BLaER1 treated with 17β-estradiol and CSF1 and Interleukin-3, amounts not matched to agents 10 nM and 100 nM (cell line): ENCODE results near the gene ATP2A3.
"Not testable (repeated sequence)": the region's sequence is repeated elsewhere in the genome, so short reads cannot be mapped to it uniquely, and the experiment has no call there.

ENCODE experiments used
- H3K27ac ChIP-seq, 11 experiments: shearing (Covaris generic); formaldehyde crosslinking; 2 replicates each; pipeline ENCODE4 v1.8.1; 2022
- H3K27me3 ChIP-seq, 11 experiments: shearing (Covaris generic); formaldehyde crosslinking; 2 replicates each; pipeline ENCODE4 v1.8.1; 2022
- H3K36me3 ChIP-seq, 11 experiments: shearing (Covaris generic); formaldehyde crosslinking; 2 replicates each; pipeline ENCODE4 v1.8.1; 2022
- H3K4me1 ChIP-seq, 10 experiments: shearing (Covaris generic); formaldehyde crosslinking; 2 replicates each; pipeline ENCODE4 v1.8.1; 2022
- H3K4me2 ChIP-seq, 11 experiments: shearing (Covaris generic); formaldehyde crosslinking; 2 replicates each; pipeline ENCODE4 v1.8.1; 2022
- H3K4me3 ChIP-seq, 10 experiments: shearing (Covaris generic); formaldehyde crosslinking; 2 replicates each; pipeline ENCODE4 v1.8.1; 2022
- H3K9ac ChIP-seq, 11 experiments: shearing (Covaris generic); formaldehyde crosslinking; 2 replicates each; pipeline ENCODE4 v1.8.1; 2022
- H3K9me3 ChIP-seq, 11 experiments: shearing (Covaris generic); formaldehyde crosslinking; replicated peaks in 1 of 11; 2 replicates each; pipeline ENCODE4 v1.8.1; 2022
- H4K20me1 ChIP-seq, 11 experiments: shearing (Covaris generic); formaldehyde crosslinking; 2 replicates each; pipeline ENCODE4 v1.8.1; 2022
- Cebpa-rat ChIP-seq, 11 experiments: shearing (Covaris generic); IDR thresholded peaks; 2 replicates each; pipeline ENCODE4 v1.8.1; 2022

Gene ATP2A3

DNA sequence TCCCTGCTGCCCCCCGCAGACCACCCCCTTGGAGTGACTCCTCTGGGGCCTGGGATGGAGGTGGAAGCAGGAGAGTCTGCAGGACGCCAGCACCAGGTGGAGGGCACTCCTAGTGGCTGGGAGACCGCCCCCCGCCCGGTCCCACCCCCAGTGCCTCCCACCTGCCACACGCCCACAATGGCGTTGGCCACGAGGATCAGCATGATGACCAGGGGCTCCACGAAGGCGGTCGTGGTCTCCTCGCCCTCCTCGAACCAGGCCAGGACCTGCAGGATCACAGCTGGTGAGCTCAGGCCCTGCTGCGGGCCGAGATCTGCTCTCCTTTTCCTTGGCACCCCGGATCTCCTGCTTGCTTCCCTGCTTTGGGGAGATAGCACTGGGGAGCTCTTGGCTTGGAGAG is 12.8 kb downstream of the ATP2A3 start:
- H3K36me3 ChIP-seq, result peaks cover 36 to 70% (median 52%) of the 10 kb centered on the region in 11 experiments
- no peak overlapping the region for H3K27ac ChIP-seq
- H3K9ac ChIP-seq, result no peak overlapping the region
- no peak overlapping the region for H3K4me3 ChIP-seq
- H3K4me1 ChIP-seq, result peaks cover 19 to 33% (median 29%) of the 10 kb centered on the region in 10 experiments
- peaks cover 5 to 70% (median 25%) of the 10 kb centered on the region in 11 experiments; a peak in 14 of 22 replicates for H4K20me1 ChIP-seq
- no peaks in the 10 kb centered on the region for H3K27me3 ChIP-seq
- no peak overlapping the region for H3K4me2 ChIP-seq
- H3K9me3 ChIP-seq, result no peaks in the 10 kb centered on the region
- TF ChIP-seq Cebpa-rat (IDR thresholded peaks at IDR 0.05), result no peak

DNA sequence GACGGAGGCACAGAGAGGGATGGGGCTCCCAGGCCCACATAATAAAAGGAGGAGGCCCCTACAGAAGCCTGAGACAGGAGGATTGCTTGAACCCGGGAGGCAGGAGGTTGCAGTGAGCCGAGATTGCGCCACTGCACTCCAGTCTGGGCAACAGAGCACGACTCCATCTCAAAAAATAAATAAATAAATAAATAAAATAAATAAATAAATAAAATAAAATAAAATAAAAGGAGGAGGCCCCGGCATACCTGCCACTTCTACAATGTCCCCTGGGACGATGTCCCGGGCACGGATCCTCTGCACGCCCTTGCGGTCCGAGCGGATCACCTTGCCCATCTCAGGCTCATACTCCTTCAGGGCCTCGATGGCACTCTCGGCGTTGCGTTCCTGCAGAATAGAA is 13.2 kb downstream of the ATP2A3 start:
- Histone ChIP-seq H3K36me3 (peaks cover 36 to 74% (median 53%) of the 10 kb centered on the region in 11 experiments), H3K27ac (no peak overlapping the region), H3K4me3 (no peak overlapping the region), H3K9me3 (no peaks in the 10 kb centered on the region), H3K4me2 (no peak overlapping the region), H3K9ac (no peak overlapping the region), H3K27me3 (no peaks in the 10 kb centered on the region), H4K20me1 (peaks cover under 1 to 70% (median 24%) of the 10 kb centered on the region in 11 experiments; a peak in 14 of 22 replicates), H3K4me1 (peaks cover 15 to 29% (median 25%) of the 10 kb centered on the region in 10 experiments)
- TF ChIP-seq Cebpa-rat (IDR thresholded peaks at IDR 0.05), result no peak

DNA sequence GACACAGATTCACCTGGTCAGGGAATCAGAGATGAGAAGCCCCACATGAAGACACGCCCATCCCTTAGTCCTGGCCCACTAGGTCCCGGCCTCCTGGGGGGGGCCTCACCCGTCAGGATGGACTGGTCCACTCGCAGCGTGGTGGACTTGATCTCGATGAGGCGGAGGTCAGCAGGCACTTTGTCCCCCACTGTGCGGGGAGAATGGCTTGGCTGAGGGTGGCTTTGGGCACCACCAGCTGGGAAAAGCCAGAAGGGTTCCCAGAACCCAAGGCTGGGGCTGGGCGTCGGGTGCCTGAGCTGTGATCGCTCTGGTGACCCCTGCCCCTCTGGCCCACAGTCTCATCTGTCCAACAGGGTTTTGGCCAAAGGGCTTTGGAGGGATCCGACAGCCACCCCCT is 13.7 kb downstream of the ATP2A3 start:
- H3K4me3 ChIP-seq, result no peak overlapping the region
- no peaks in the 10 kb centered on the region for H3K27me3 ChIP-seq
- H4K20me1 ChIP-seq, result peaks cover 0 to 70% (median 20%) of the 10 kb centered on the region in 11 experiments; a peak in 13 of 22 replicates
- no peaks in the 10 kb centered on the region for H3K9me3 ChIP-seq
- no peak overlapping the region for H3K9ac ChIP-seq
- H3K27ac ChIP-seq, result no peak overlapping the region
- peaks cover 11 to 24% (median 21%) of the 10 kb centered on the region in 10 experiments for H3K4me1 ChIP-seq
- H3K36me3 ChIP-seq, result peaks cover 39 to 79% (median 58%) of the 10 kb centered on the region in 11 experiments
- no peak overlapping the region for H3K4me2 ChIP-seq
- no peak for TF ChIP-seq Cebpa-rat (IDR thresholded peaks at IDR 0.05)

DNA sequence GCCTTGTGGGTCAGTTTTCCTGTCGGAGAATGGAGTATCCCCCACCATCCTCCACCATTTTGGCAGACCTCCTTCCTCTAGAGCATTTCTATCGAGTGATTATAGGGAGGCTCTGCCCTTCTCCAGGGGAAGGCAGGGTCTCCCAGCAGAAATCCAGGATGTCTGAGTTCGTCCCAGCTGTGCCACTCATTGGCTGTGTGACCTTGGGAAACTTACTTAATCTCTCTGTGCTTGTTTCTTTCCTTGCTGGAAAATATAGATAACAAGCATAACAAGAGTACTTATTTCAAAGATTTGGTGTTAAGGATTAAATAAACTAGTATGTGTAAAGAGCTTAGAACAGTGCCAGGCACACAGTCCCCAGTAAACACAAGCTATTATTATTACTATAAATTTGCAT is 14.8 kb downstream of the ATP2A3 start:
- Histone ChIP-seq H3K9me3 (peaks cover 0 to 7% (median 0%) of the 10 kb centered on the region in 11 experiments; a peak in 4 of 22 replicates), H3K4me3 (no peak overlapping the region), H3K9ac (no peak overlapping the region), H3K27ac (no peak overlapping the region), H3K4me2 (no peak overlapping the region), H3K4me1 (peaks cover 0 to 13% (median 10%) of the 10 kb centered on the region in 10 experiments; a peak in 15 of 20 replicates), H3K27me3 (no peaks in the 10 kb centered on the region), H3K36me3 (peaks cover 50 to 90% (median 68%) of the 10 kb centered on the region in 11 experiments), H4K20me1 (peaks cover 0 to 68% (median 13%) of the 10 kb centered on the region in 11 experiments; a peak in 12 of 22 replicates)
- no peak for TF ChIP-seq Cebpa-rat (IDR thresholded peaks at IDR 0.05)

DNA sequence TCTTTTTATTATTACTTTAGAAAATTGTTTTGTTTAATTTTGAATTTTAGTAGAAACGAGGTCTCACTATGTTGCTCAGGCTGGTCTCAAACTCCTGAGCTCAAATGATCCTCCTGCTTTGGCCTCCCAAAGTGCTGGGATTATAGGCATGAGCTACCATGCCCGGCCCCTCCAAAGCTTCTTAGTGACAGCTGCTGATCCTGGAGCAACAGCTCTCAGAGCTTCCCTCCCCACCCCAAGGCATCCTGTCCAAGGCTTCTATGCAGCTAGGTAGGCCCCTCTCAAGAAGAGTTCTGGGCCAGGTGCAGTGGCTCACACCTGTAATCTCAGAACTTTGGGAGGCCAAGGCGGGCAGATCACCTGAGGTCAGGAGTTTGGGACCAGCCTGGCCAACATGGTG is 15.7 kb downstream of the ATP2A3 start:
- Histone ChIP-seq H4K20me1 (peaks cover 0 to 70% (median 14%) of the 10 kb centered on the region in 11 experiments; a peak in 12 of 22 replicates), H3K36me3 (peaks cover 59 to 98% (median 75%) of the 10 kb centered on the region in 11 experiments), H3K4me1 (peaks cover 0 to 15% (median 9%) of the 10 kb centered on the region in 10 experiments; a peak in 13 of 20 replicates)
- not testable (repeated sequence) for H3K9me3 ChIP-seq, H3K27me3 ChIP-seq, H3K4me3 ChIP-seq, H3K27ac ChIP-seq, H3K9ac ChIP-seq, H3K4me2 ChIP-seq

DNA sequence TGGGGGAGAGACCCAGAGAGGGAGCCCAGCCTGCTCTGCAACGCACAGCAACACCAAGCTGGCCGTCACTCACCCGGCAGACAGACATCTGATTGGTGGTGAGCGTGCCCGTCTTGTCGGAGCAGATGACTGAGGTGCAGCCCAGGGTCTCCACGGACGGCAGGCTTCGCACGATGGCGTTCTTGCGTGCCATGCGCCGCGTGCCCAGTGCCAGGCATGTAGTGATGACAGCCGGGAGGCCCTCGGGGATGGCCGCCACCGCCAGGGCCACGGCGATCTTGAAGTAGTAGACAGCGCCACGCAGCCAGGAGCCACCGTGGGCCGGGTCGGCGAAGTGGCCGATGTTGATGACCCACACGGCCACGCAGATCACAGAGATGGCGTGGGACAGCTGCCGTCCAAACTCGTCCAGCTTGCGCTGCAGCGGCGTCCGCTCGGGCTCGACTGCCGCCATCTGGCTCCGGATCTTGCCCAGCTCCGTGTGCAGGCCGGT is 16.9 kb downstream of the ATP2A3 start:
- Histone ChIP-seq H3K4me1 (peaks cover 0 to 14% (median 10%) of the 10 kb centered on the region in 10 experiments; a peak in 12 of 20 replicates), H3K9ac (no peak overlapping the region), H3K27me3 (no peaks in the 10 kb centered on the region), H3K27ac (no peak overlapping the region), H3K4me2 (no peak overlapping the region), H3K9me3 (peaks cover 0 to 7% (median 0%) of the 10 kb centered on the region in 11 experiments; a peak in 4 of 22 replicates), H3K36me3 (peaks cover 67 to 98% (median 86%) of the 10 kb centered on the region in 11 experiments), H4K20me1 (peaks cover 0 to 68% (median 7%) of the 10 kb centered on the region in 11 experiments; a peak in 7 of 22 replicates), H3K4me3 (no peak overlapping the region)
- TF ChIP-seq Cebpa-rat (IDR thresholded peaks at IDR 0.05), result no peak

DNA sequence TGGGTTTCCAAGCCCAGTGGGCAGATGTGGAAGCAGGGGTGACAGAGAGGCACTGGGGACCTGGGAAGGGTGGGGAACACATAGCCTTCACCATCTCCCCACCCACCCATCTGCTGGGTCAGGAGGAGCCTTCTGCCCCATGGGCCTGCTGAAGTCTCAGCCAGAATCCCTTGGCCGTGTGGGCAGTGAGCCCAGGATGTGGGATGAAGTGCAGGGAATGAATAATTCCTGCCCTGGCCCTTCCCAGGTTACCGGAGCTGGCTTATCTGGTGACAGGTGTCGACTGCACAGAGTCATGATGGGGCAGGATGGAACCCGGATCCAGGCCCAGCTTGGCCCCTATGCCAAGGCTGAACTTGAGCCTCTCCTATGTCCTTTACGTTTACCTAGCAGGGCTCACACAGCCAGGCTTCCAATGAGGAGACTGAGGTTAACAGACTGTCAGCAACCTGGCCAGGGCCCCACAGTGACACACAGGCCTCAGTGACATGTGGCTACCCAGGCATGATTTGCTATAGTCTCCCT is 17.5 kb downstream of the ATP2A3 start:
- no peaks in the 10 kb centered on the region for H3K27me3 ChIP-seq
- peaks cover 0 to 7% (median 0%) of the 10 kb centered on the region in 11 experiments; a peak in 4 of 22 replicates for H3K9me3 ChIP-seq
- no peak overlapping the region for H3K4me3 ChIP-seq
- no peak overlapping the region; a peak in 1 of 22 replicates for H3K27ac ChIP-seq
- no peak overlapping the region for H3K9ac ChIP-seq
- peaks cover 0 to 64% (median 8%) of the 10 kb centered on the region in 11 experiments; a peak in 5 of 22 replicates for H4K20me1 ChIP-seq
- peaks cover 0 to 14% (median 10%) of the 10 kb centered on the region in 10 experiments; a peak in 12 of 20 replicates for H3K4me1 ChIP-seq
- H3K36me3 ChIP-seq, result peaks cover 73 to 98% (median 90%) of the 10 kb centered on the region in 11 experiments
- H3K4me2 ChIP-seq, result no peak overlapping the region
- TF ChIP-seq Cebpa-rat (IDR thresholded peaks at IDR 0.05), result no peak

DNA sequence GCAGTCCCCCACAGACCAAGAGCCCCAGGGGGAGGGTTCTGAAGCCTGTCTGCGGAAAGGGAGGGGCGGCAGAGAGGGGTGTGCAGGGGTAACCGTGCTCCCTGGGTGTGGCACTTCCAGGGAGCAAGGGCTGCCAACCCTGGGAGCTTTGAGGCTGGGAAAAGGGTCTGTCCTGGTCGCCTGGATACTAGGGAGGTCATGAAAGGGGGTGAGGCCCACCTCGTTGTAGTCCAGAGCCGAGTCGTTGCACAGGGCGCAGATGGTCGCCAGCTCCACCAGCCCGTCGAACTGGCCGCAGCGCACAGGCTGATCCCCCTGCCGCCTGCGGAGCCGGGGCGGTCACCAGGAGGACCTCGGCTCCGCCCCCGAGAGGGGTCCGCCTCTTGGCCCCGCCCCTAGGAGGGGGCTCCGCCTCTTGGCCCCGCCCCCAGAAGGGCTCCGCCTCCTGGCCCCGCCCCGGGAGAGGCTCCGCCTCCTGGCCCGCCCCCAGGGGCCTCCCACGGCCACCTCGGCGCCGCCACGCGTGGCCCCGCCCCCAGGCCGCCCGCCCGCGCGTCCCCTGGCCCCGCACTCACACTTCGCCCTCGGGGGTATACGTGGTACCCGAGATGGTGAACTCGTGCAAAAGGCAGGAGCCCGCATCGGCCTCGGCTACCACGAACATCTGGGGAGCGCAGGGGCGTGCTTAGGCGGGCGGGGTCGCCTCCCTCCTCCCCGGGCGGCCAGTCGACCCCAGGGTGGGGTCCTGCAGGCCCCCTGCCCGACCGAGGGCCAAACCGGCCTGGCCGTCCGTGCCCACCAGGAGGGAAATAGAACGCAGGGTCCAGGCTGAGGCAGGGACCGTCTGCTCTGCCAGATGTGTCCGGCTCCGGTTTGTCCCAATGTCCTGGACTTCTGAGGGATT is 19.5 kb downstream of the ATP2A3 start:
- peaks cover 0 to 14% (median 10%) of the 10 kb centered on the region in 10 experiments; a peak in 12 of 20 replicates for H3K4me1 ChIP-seq
- H3K36me3 ChIP-seq, result peaks cover 84 to 100% (median 97%) of the 10 kb centered on the region in 11 experiments
- H3K9me3 ChIP-seq, result peaks cover 0 to 7% (median 0%) of the 10 kb centered on the region in 11 experiments; a peak in 4 of 22 replicates
- TF ChIP-seq Cebpa-rat (IDR thresholded peaks at IDR 0.05), result no peak
- no peak overlapping the region for H3K4me3 ChIP-seq
- peak overlapping the region in 3 of 11 experiments; percentile 5 to 41 (median 28); a peak in 2 of 22 replicates for H3K4me2 ChIP-seq
- 0 out of 22 replicates have a peak overlapping the region, but pooled peaks of 1 of the 11 experiments have one; percentile 17 for H3K27ac ChIP-seq
- peak overlapping the region in 4 of 11 experiments; percentile 24 to 51 (median 33); a peak in 2 of 22 replicates for H3K9ac ChIP-seq
- H3K27me3 ChIP-seq, result no peaks in the 10 kb centered on the region
- peaks cover 0 to 68% (median 8%) of the 10 kb centered on the region in 11 experiments; a peak in 7 of 22 replicates for H4K20me1 ChIP-seq
